Vagina (tissue), 2 donors: Measurements from ENCODE around the gene FNDC11. TPM values are rescaled to one million over a fixed set of nuclear protein-coding genes. Genes with fewer than 3 reads are reported as not detected.

Experiments
- DNase-seq, 2 donors: peaks; one replicate each; pipeline ENCODE4 v3.0.0-alpha.2; 2017; ENCODE audit errors: extremely low spot score in 2 of 2
- H3K27ac ChIP-seq: fragments of 200-600 bp; sonication (generic); one replicate; pipeline ENCODE4 v1.5.1; 2019
- H3K27me3 ChIP-seq: fragments of 200-600 bp; sonication (generic); one replicate; pipeline ENCODE4 v1.5.1; 2019
- H3K36me3 ChIP-seq, 2 donors: fragments of 200-600 bp; sonication (generic); one replicate each; pipeline ENCODE4 v1.5.1; 2017 to 2019
- H3K4me1 ChIP-seq: fragments of 200-600 bp; sonication (generic); one replicate; pipeline ENCODE4 v1.5.1; 2019
- H3K4me3 ChIP-seq, 2 donors: fragments of 200-600 bp; sonication (generic); 1 replicate in 1 of 2; 2 replicates in 1 of 2; pipeline ENCODE4 v1.5.1; 2016 to 2019
- H3K9me3 ChIP-seq: fragments of 200-600 bp; sonication (generic); one replicate; pipeline ENCODE4 v1.5.1; 2019
- CTCF ChIP-seq, 3 experiments: fragments of 450-650 bp in 2 of 3; fragments of 200-600 bp in 1 of 3; sonication (generic) in 1 of 3; IDR thresholded peaks; one replicate each; pipeline ENCODE4 v1.5.1; 2017 to 2019; ENCODE audit warnings: antibody characterized with exemption in 3 of 3, mild to moderate bottlenecking in 2 of 3, moderate library complexity in 2 of 3
- POLR2A ChIP-seq, 2 donors: fragments of 450-650 bp; IDR thresholded peaks; one replicate each; pipeline ENCODE4 v1.6.1; 2017; ENCODE audit warnings: antibody characterized with exemption in 2 of 2, mild to moderate bottlenecking in 2 of 2, moderate library complexity in 2 of 2
- POLR2AphosphoS5 ChIP-seq, 2 donors: sonication (generic); formaldehyde crosslinking; IDR thresholded peaks; one replicate each; pipeline ENCODE4 v1.9.0; 2017; ENCODE audit warnings: antibody characterized with exemption in 2 of 2, mild to moderate bottlenecking in 2 of 2, low read depth in 1 of 2; ENCODE audit not compliant: insufficient read depth in 1 of 2
- intact Hi-C: fragments of 100-400 bp; cut with DNase I; formaldehyde crosslinking; loops from one replicate; pipeline ENCODE4 v1.15.1; 2023
- total RNA-seq: library from RNA; depleted of rRNA; stranded (reverse); fragments of >200 nt; gene quantifications from one replicate; pipeline ENCODE4 v1.2.3, GENCODE V29; 2016

FNDC11 gene
- total RNA-seq, 1 donor from 2014 or later: not detected

- Histone ChIP-seq H3K27me3 (peaks cover 5% of the 10 kb centered on the region), H3K4me1 (peaks cover 6% of the 10 kb centered on the region), H3K27ac (no peak within 1 kb of the TSS), H3K4me3 (no peak within 1 kb of the TSS), H3K9me3 (no peaks in the 10 kb centered on the region), H3K36me3 (no peaks in the 10 kb centered on the region)
- no peak for TF ChIP-seq CTCF (IDR thresholded peaks at IDR 0.05)
- intact Hi-C loops: no loop called here
- DNase-seq: no peak
These were observed 6.1 kb upstream of the FNDC11 start, which contains the start of gene SRMS for GRCh38 chr20:63547725-63548480. Gene SRMS (minus strand): TSS chr20:63547749. CDS start chr20:63547463, 286 bp downstream.

GRCh38 chr20:63548542-63548941, 5.4 kb upstream of the FNDC11 start:
- DNase-seq: no peak
- intact Hi-C loops: no loop called here
- no peak for TF ChIP-seq POLR2AphosphoS5 (IDR thresholded peaks at IDR 0.05; ENCODE audit: insufficient read depth in 1 of 2, low read depth in 1 of 2)
- TF ChIP-seq CTCF (IDR thresholded peaks at IDR 0.05): no peak
- no peak for TF ChIP-seq POLR2A (IDR thresholded peaks at IDR 0.05)
- Histone ChIP-seq H3K27ac (no peak overlapping the region), H3K4me1 (peaks cover 13% of the 10 kb centered on the region), H3K9me3 (no peaks in the 10 kb centered on the region), H3K27me3 (peaks cover 5% of the 10 kb centered on the region), H3K36me3 (no peaks in the 10 kb centered on the region), H3K4me3 (no peak overlapping the region)

- no peaks in the 10 kb centered on the region for H3K36me3 ChIP-seq
- no peak overlapping the region for H3K4me3 ChIP-seq
- intact Hi-C loops: no loop called here
- peaks cover 5% of the 10 kb centered on the region for H3K27me3 ChIP-seq
- H3K4me1 ChIP-seq: peaks cover 17% of the 10 kb centered on the region
- H3K9me3 ChIP-seq: no peaks in the 10 kb centered on the region
- H3K27ac ChIP-seq: no peak overlapping the region
- no peak for DNase-seq
- TF ChIP-seq CTCF (IDR thresholded peaks at IDR 0.05): no peak
- TF ChIP-seq POLR2A (IDR thresholded peaks at IDR 0.05): no peak
- TF ChIP-seq POLR2AphosphoS5 (IDR thresholded peaks at IDR 0.05; ENCODE audit: insufficient read depth in 1 of 2, low read depth in 1 of 2): no peak
These were observed 4.9 kb upstream of the FNDC11 start for GRCh38 chr20:63549019-63549418.

- intact Hi-C loops: no loop called here
- DNase-seq: no peak
- H3K27me3 ChIP-seq: peaks cover 5% of the 10 kb centered on the region
- peaks cover 24% of the 10 kb centered on the region for H3K4me1 ChIP-seq
- TF ChIP-seq CTCF (IDR thresholded peaks at IDR 0.05): no peak
- TF ChIP-seq POLR2A (IDR thresholded peaks at IDR 0.05): no peak
- TF ChIP-seq POLR2AphosphoS5 (IDR thresholded peaks at IDR 0.05; ENCODE audit: insufficient read depth in 1 of 2, low read depth in 1 of 2): no peak
- no peak overlapping the region for H3K27ac ChIP-seq
- no peaks in the 10 kb centered on the region for H3K36me3 ChIP-seq
- no peak overlapping the region for H3K4me3 ChIP-seq
- no peaks in the 10 kb centered on the region for H3K9me3 ChIP-seq
These were observed 4.2 kb upstream of the FNDC11 start for GRCh38 chr20:63549679-63550282.

GRCh38 chr20:63551068-63551467, 2.9 kb upstream of the FNDC11 start:
- Histone ChIP-seq H3K27me3 (peaks cover 5% of the 10 kb centered on the region), H3K27ac (no peak overlapping the region), H3K36me3 (no peaks in the 10 kb centered on the region), H3K4me1 (peaks cover 24% of the 10 kb centered on the region), H3K4me3 (no peak overlapping the region), H3K9me3 (no peaks in the 10 kb centered on the region)
- no peak for DNase-seq
- no peak for TF ChIP-seq POLR2AphosphoS5 (IDR thresholded peaks at IDR 0.05; ENCODE audit: insufficient read depth in 1 of 2, low read depth in 1 of 2)
- TF ChIP-seq POLR2A (IDR thresholded peaks at IDR 0.05): no peak
- TF ChIP-seq CTCF (IDR thresholded peaks at IDR 0.05): no peak
- intact Hi-C loops: no loop called here
